IPS-15b (cell line): ENCODE results near the gene SUMO1.
"Not testable (repeated sequence)": the region's sequence is repeated elsewhere in the genome, so short reads cannot be mapped to it uniquely, and the experiment has no call there.

ENCODE experiments used
- H3K27me3 ChIP-seq: one replicate; pipeline ENCODE4 v1.6.1; 2013; ENCODE audit warnings: low read length; ENCODE audit not compliant: control insufficient read depth, insufficient read depth
- H3K36me3 ChIP-seq: one replicate; pipeline ENCODE4 v1.6.1; 2013; ENCODE audit warnings: low read length; ENCODE audit not compliant: control insufficient read depth, insufficient read depth
- H3K4me1 ChIP-seq: one replicate; pipeline ENCODE4 v1.6.1; 2013; ENCODE audit warnings: mild to moderate bottlenecking, low read length; ENCODE audit not compliant: control insufficient read depth, insufficient read depth
- H3K4me3 ChIP-seq: one replicate; pipeline ENCODE4 v1.5.1; 2013; ENCODE audit warnings: low read depth, low read length
- H3K9ac ChIP-seq: one replicate; pipeline ENCODE4 v1.6.1; 2013; ENCODE audit warnings: low read depth, mild to moderate bottlenecking, low read length
- H3K9me3 ChIP-seq: one replicate; pipeline ENCODE4 v1.6.1; 2013; ENCODE audit warnings: mild to moderate bottlenecking, low read length; ENCODE audit not compliant: control insufficient read depth, insufficient read depth

SUMO1 gene

GRCh38 chr2:202249521-202250253, 11.3 kb upstream of the SUMO1 start:
- Histone ChIP-seq H3K36me3 (no peaks in the 10 kb centered on the region), H3K27me3 (peaks cover 2% of the 10 kb centered on the region), H3K4me3 (peak overlapping the region; percentile 5), H3K4me1 (peaks cover 6% of the 10 kb centered on the region), H3K9me3 (no peaks in the 10 kb centered on the region), H3K9ac (no peak overlapping the region)

DNA sequence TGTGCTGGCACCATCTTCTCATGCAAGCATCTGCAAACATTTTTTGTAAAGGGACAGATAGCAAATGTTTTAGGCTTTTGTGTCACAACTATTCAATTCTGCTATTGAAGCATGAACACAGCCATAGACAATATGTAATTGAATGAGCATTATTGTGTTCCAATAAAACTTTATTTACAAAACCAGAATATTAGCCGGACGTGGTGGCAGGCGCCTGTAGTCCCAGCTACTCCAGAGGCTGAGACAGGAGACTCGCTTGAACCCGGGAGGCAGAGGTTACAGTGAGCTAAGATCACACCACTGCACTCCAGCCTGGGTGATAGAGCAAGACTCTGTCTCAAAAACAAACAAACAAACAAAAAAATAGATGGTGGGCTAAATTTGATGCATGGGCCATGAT, 9.3 kb upstream of the SUMO1 start:
- not testable (repeated sequence) for H3K4me3 ChIP-seq, H3K9ac ChIP-seq, H3K36me3 ChIP-seq, H3K4me1 ChIP-seq, H3K27me3 ChIP-seq, H3K9me3 ChIP-seq

- H3K4me3 ChIP-seq: peak overlapping the region; percentile 96
- H3K9ac ChIP-seq: peak overlapping the region; percentile 98
- no peaks in the 10 kb centered on the region for H3K9me3 ChIP-seq
- H3K27me3 ChIP-seq: no peaks in the 10 kb centered on the region
- peaks cover 12% of the 10 kb centered on the region for H3K4me1 ChIP-seq
- H3K36me3 ChIP-seq: no peaks in the 10 kb centered on the region
Measured at GRCh38 chr2:202237787-202238233, 587 bp downstream of the SUMO1 start.

DNA sequence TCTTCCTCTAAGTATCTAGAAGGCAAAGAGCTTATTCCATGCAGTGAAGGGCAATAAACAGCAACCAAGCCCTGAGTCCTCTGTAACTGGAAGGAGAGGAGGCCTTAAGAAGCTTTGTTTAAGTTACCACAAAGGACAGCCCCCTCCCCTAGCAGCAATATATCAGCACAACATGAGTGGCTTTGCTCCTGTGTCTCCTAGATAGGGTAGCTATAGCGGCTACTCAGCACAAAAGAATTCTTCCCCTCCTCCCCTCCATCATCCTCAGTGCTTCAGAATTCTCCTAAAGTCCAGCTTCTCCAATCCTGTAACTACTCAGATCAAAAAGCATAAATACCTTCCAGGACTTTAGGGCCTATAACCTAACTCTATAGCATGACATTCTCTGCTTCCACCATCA, 16.5 kb downstream of the SUMO1 start:
- Histone ChIP-seq H3K4me3 (no peak overlapping the region), H3K4me1 (peaks cover 4% of the 10 kb centered on the region), H3K27me3 (no peaks in the 10 kb centered on the region), H3K9ac (no peak overlapping the region), H3K9me3 (no peaks in the 10 kb centered on the region), H3K36me3 (peaks cover 4% of the 10 kb centered on the region)

DNA sequence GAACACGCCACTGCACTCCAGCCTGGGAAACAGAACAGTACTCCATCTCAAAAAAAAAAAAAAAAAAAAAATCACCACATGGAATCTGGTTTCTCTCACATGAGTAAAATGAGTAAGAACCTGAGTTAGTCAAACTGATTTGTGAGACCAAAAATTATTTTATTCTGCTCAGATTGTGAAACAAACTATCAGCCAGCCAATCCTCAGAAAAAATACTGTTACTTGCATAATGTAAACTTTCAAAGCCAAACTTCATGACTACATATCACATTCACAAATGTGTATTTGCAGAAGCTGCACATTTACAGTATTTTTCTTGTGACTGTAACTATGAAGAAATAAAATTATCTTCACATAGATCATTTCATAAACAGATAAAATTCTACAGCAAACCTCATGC, 23.2 kb downstream of the SUMO1 start:
- Histone ChIP-seq H3K4me1 (no peaks in the 10 kb centered on the region), H3K9ac (no peak overlapping the region), H3K27me3 (no peaks in the 10 kb centered on the region), H3K9me3 (no peaks in the 10 kb centered on the region), H3K4me3 (no peak overlapping the region), H3K36me3 (no peaks in the 10 kb centered on the region)

DNA sequence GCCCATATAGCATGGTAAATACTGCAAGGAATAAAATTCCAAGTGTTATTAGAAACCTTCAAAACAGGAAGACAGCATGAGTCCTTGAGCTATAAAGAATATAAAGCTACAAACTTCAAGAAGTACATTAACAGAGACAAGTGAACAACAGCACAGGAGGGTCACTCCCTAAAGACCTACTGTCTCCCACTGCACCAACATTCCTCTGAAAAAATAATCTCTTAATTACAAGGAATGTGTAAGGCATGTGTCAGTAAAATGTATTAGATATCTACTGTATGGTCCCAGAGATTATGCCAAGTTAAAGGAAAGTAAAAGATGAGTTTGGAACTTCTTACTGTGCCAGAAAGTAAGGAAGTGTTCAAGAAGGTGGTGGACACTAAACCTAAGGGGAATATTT, 29.9 kb downstream of the SUMO1 start:
- H3K4me3 ChIP-seq: no peak overlapping the region
- H3K27me3 ChIP-seq: no peaks in the 10 kb centered on the region
- no peaks in the 10 kb centered on the region for H3K4me1 ChIP-seq
- H3K36me3 ChIP-seq: peaks cover 6% of the 10 kb centered on the region
- no peak overlapping the region for H3K9ac ChIP-seq
- no peaks in the 10 kb centered on the region for H3K9me3 ChIP-seq

- H3K9me3 ChIP-seq: no peaks in the 10 kb centered on the region
- no peaks in the 10 kb centered on the region for H3K27me3 ChIP-seq
- H3K36me3 ChIP-seq: peaks cover 6% of the 10 kb centered on the region
- no peak overlapping the region for H3K4me3 ChIP-seq
- no peak overlapping the region for H3K9ac ChIP-seq
- no peaks in the 10 kb centered on the region for H3K4me1 ChIP-seq
Measured at GRCh38 chr2:202204855-202205254, 33.5 kb downstream of the SUMO1 start.

DNA sequence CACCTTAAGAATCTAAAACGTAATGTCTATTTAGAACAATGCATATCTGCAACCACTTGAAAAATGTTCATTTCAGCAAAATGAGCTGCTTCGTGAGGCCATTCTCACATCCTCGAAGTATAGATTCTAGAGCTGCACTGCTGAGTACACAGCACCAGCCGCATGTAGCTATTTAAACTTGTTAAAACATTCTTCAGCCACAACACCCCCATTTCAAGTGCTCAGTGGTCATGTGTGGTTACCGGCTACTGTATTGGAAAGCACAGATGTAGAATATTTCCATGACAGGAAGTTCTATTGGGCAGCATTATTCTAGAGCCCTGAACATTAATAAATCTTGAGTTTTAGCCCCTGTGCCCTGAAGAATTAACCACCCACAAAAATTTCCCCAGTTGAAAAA, 35.0 kb downstream of the SUMO1 start:
- peaks cover under 1% of the 10 kb centered on the region for H3K36me3 ChIP-seq
- H3K9me3 ChIP-seq: no peaks in the 10 kb centered on the region
- no peaks in the 10 kb centered on the region for H3K27me3 ChIP-seq
- no peaks in the 10 kb centered on the region for H3K4me1 ChIP-seq
- no peak overlapping the region for H3K9ac ChIP-seq
- no peak overlapping the region for H3K4me3 ChIP-seq

GRCh38 chr2:202201220-202202160, 36.9 kb downstream of the SUMO1 start:
- no peak overlapping the region for H3K9ac ChIP-seq
- no peaks in the 10 kb centered on the region for H3K4me1 ChIP-seq
- no peak overlapping the region for H3K4me3 ChIP-seq
- no peaks in the 10 kb centered on the region for H3K9me3 ChIP-seq
- H3K36me3 ChIP-seq: no peaks in the 10 kb centered on the region
- H3K27me3 ChIP-seq: no peaks in the 10 kb centered on the region

DNA sequence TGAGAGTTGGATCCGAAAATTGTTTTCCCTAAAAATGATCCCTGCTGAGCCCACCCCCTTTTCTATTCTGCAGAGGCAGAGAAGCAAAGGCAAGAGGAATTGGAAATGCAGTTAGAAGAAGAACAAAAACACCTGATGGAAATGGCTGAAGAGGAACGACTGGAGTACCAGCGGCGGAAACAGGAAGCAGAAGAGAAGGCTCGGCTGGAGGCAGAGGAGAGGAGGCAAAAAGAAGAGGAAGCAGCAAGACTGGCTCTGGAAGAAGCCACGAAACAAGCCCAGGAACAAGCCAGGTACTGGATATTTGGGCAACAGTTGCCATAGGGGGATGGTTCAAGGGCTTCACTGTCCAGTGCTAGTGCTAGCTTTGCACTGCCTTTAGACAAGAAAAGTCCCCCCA, 41.7 kb downstream of the SUMO1 start:
- no peaks in the 10 kb centered on the region for H3K9me3 ChIP-seq
- no peak overlapping the region for H3K9ac ChIP-seq

DNA sequence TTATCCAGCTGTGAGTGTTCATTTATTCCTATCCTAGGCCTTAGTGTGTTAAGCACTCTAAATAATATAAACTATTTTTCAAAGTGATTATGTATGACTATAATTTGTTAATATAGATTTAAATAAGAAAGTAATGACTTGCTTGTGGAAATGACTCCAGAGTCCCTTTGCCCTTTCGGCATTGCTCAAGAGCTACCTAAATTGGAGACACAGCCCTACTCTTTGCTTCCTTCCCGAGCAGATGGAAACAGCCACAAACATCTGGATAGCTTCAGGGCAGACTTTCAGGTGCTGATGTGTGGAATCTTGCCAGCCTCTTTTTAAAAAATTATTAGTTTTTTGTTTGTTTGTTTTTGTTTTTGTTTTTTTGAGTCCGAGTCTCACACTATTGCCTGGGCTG, 44.0 kb downstream of the SUMO1 start:
- no peaks in the 10 kb centered on the region for H3K9me3 ChIP-seq
- no peak overlapping the region for H3K9ac ChIP-seq
- H3K27me3 ChIP-seq: no peaks in the 10 kb centered on the region
- H3K36me3 ChIP-seq: no peaks in the 10 kb centered on the region
- H3K4me1 ChIP-seq: no peaks in the 10 kb centered on the region
- no peak overlapping the region for H3K4me3 ChIP-seq

More for the DNA sequence above, 41.7 kb downstream of the SUMO1 start:
- Histone ChIP-seq H3K27me3 (no peaks in the 10 kb centered on the region), H3K36me3 (no peaks in the 10 kb centered on the region), H3K4me1 (no peaks in the 10 kb centered on the region), H3K4me3 (no peak overlapping the region)

GRCh38 chr2:202193881-202194353, 44.5 kb downstream of the SUMO1 start:
- Histone ChIP-seq H3K36me3 (no peaks in the 10 kb centered on the region), H3K9me3 (no peaks in the 10 kb centered on the region), H3K4me1 (no peaks in the 10 kb centered on the region), H3K4me3 (no peak overlapping the region), H3K27me3 (no peaks in the 10 kb centered on the region), H3K9ac (no peak overlapping the region)
